Uterus (tissue), 4 donors: ENCODE results near the gene OIP5. TPM values are rescaled to one million over a fixed set of nuclear protein-coding genes. Genes with fewer than 3 reads are reported as not detected.

Experiments used
- DNase-seq, 2 donors: peaks; one replicate each; pipeline ENCODE4 v3.0.0-alpha.2; 2019 to 2020
- H3K27ac ChIP-seq, 2 donors: fragments of 200-600 bp; sonication (generic); 1 replicate in 1 of 2; 2 replicates in 1 of 2; pipeline ENCODE4 v1.5.1; 2016 to 2018
- H3K27me3 ChIP-seq, 2 donors: fragments of 200-600 bp; sonication (generic); one replicate each; pipeline ENCODE4 v1.5.1; 2018 to 2019; ENCODE audit warnings: control low read depth in 1 of 2
- H3K36me3 ChIP-seq, 2 donors: fragments of 200-600 bp; sonication (generic); one replicate each; pipeline ENCODE4 v1.5.1; 2019; ENCODE audit warnings: control low read depth in 1 of 2
- H3K4me1 ChIP-seq, 2 donors: fragments of 200-600 bp; sonication (generic); one replicate each; pipeline ENCODE4 v1.5.1; 2018 to 2019; ENCODE audit warnings: control low read depth in 1 of 2
- H3K4me3 ChIP-seq, 2 donors: fragments of 200-600 bp; sonication (generic); 1 replicate in 1 of 2; 2 replicates in 1 of 2; pipeline ENCODE4 v1.5.1; 2018 to 2019; ENCODE audit warnings: mild to moderate bottlenecking in 1 of 2
- H3K9me3 ChIP-seq, 2 donors: fragments of 200-600 bp; sonication (generic); one replicate each; pipeline ENCODE4 v1.5.1; 2019; ENCODE audit warnings: control low read depth in 1 of 2
- CTCF ChIP-seq, 4 experiments: fragments of 200-600 bp in 2 of 4; fragments of 450-650 bp in 2 of 4; sonication (generic) in 2 of 4; IDR thresholded peaks; one replicate each; pipeline ENCODE4 v1.5.1; 2016 to 2019; ENCODE audit warnings: antibody characterized with exemption in 4 of 4, mild to moderate bottlenecking in 2 of 4, moderate library complexity in 1 of 4
- POLR2A ChIP-seq, 2 donors: fragments of 450-650 bp; IDR thresholded peaks; one replicate each; pipeline ENCODE4 v1.6.1; 2016; ENCODE audit warnings: antibody characterized with exemption in 2 of 2, mild to moderate bottlenecking in 1 of 2, moderate library complexity in 1 of 2
- intact Hi-C: fragments of 100-400 bp; cut with DNase I; formaldehyde crosslinking; loops from one replicate; pipeline ENCODE4 v1.15.1; 2023; ENCODE audit warnings: low total_unique reads
- total RNA-seq, 4 donors: library from RNA; depleted of rRNA in 3 of 4; stranded (reverse); fragments of >200 nt in 3 of 4; gene quantifications; one replicate each; pipeline versions ENCODE4 v1.1.0 to v1.2.4, GENCODE V29; 2014 to 2023
- donor health status: DM: yes; HTN: yes; CAD: no.

Gene OIP5
- total RNA-seq, 4 donors from 2014 or later, result 11.0 TPM; not detected in 3

GRCh38 chr15:41347236-41347635 lies 14.8 kb upstream of the OIP5 start:
- DNase-seq, result no peak
- Histone ChIP-seq H3K9me3 (no peaks in the 10 kb centered on the region), H3K4me3 (no peak overlapping the region), H3K4me1 (no peaks in the 10 kb centered on the region), H3K27ac (no peak overlapping the region), H3K36me3 (no peaks in the 10 kb centered on the region), H3K27me3 (no peaks in the 10 kb centered on the region)
- no peak for TF ChIP-seq POLR2A (IDR thresholded peaks at IDR 0.05)
- no peak for TF ChIP-seq CTCF (IDR thresholded peaks at IDR 0.05)
- intact Hi-C loops, result no loop called here

GRCh38 chr15:41341519-41341918 lies 9.1 kb upstream of the OIP5 start:
- Histone ChIP-seq H3K27me3 (no peaks in the 10 kb centered on the region), H3K9me3 (no peaks in the 10 kb centered on the region), H3K4me3 (no peak overlapping the region), H3K36me3 (no peaks in the 10 kb centered on the region), H3K4me1 (no peaks in the 10 kb centered on the region), H3K27ac (no peak overlapping the region)
- TF ChIP-seq CTCF (IDR thresholded peaks at IDR 0.05) (no peak), POLR2A (IDR thresholded peaks at IDR 0.05) (no peak)
- no peak for DNase-seq
- intact Hi-C loops, result no loop called here

- Histone ChIP-seq H3K36me3 (no peaks in the 10 kb centered on the region), H3K9me3 (no peaks in the 10 kb centered on the region), H3K4me1 (no peaks in the 10 kb centered on the region), H3K27ac (no peak overlapping the region), H3K4me3 (no peak overlapping the region), H3K27me3 (no peaks in the 10 kb centered on the region)
- no peak for DNase-seq
- intact Hi-C loops, result no loop called here
- TF ChIP-seq CTCF (IDR thresholded peaks at IDR 0.05) (no peak), POLR2A (IDR thresholded peaks at IDR 0.05) (no peak)
Observed at GRCh38 chr15:41340189-41340695, 7.9 kb upstream of the OIP5 start.

- H3K4me3 ChIP-seq, result no peak overlapping the region
- H3K9me3 ChIP-seq, result no peaks in the 10 kb centered on the region
- H3K27me3 ChIP-seq, result no peaks in the 10 kb centered on the region
- H3K4me1 ChIP-seq, result no peaks in the 10 kb centered on the region
- H3K27ac ChIP-seq, result no peak overlapping the region
- no peak for DNase-seq
- no peaks in the 10 kb centered on the region for H3K36me3 ChIP-seq
- intact Hi-C loops, result no loop called here
- TF ChIP-seq CTCF (IDR thresholded peaks at IDR 0.05), result no peak
- TF ChIP-seq POLR2A (IDR thresholded peaks at IDR 0.05), result no peak
Observed at GRCh38 chr15:41337631-41338522, 5.5 kb upstream of the OIP5 start.

- Histone ChIP-seq H3K27ac (no peak overlapping the region), H3K9me3 (no peaks in the 10 kb centered on the region), H3K4me1 (no peaks in the 10 kb centered on the region), H3K36me3 (no peaks in the 10 kb centered on the region), H3K4me3 (no peak overlapping the region), H3K27me3 (no peaks in the 10 kb centered on the region)
- DNase-seq, result no peak
- intact Hi-C loops, result no loop called here
- no peak for TF ChIP-seq POLR2A (IDR thresholded peaks at IDR 0.05)
- no peak for TF ChIP-seq CTCF (IDR thresholded peaks at IDR 0.05)
Observed at GRCh38 chr15:41337047-41337446, 4.7 kb upstream of the OIP5 start.
